Measurements from ENCODE around the gene SAMD4A.

The SAMD4A gene

DNA sequence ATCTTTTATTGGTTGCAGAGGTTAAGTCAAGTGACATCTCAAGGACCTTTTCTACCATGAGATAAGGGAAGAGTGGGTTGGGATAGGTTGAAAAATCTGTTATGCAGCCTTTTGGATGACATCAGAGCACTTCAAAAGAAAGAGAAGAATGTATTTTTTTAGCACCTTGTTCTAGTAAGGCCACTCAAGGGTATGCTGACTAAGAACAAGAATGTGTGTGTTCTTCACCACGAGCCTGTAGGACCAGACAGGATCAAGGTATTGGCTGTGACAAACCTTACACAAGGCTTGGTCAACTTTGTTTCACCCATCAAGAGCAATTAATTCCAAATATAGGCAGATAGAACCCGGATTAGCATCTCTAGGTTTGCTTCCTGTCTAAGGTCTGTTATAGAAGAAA lies 142.5 kb downstream of the SAMD4A start:
- TF ChIP-seq, protein P1, sequence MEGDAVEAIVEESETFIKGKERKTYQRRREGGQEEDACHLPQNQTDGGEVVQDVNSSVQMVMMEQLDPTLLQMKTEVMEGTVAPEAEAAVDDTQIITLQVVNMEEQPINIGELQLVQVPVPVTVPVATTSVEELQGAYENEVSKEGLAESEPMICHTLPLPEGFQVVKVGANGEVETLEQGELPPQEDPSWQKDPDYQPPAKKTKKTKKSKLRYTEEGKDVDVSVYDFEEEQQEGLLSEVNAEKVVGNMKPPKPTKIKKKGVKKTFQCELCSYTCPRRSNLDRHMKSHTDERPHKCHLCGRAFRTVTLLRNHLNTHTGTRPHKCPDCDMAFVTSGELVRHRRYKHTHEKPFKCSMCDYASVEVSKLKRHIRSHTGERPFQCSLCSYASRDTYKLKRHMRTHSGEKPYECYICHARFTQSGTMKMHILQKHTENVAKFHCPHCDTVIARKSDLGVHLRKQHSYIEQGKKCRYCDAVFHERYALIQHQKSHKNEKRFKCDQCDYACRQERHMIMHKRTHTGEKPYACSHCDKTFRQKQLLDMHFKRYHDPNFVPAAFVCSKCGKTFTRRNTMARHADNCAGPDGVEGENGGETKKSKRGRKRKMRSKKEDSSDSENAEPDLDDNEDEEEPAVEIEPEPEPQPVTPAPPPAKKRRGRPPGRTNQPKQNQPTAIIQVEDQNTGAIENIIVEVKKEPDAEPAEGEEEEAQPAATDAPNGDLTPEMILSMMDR (IDR thresholded peaks at IDR 0.05; ENCODE audit: low read depth, low read length) = no peak
- DNase-seq (ENCODE audit: low read depth in 2 of 2) = no peak
- H3K4me3 ChIP-seq (replicated peaks in 1 of 2; ENCODE audit: low read depth in 2 of 2, low read length in 2 of 2) = no peak overlapping the region

GRCh38 chr14:54709867-54710266 lies 142.9 kb downstream of the SAMD4A start:
- TF ChIP-seq, protein P1 (IDR thresholded peaks at IDR 0.05; ENCODE audit: low read depth, low read length) = no peak
- DNase-seq (ENCODE audit: low read depth in 2 of 2) = no peak
- no peak overlapping the region for H3K4me3 ChIP-seq (replicated peaks in 1 of 2; ENCODE audit: low read depth in 2 of 2, low read length in 2 of 2)

DNA sequence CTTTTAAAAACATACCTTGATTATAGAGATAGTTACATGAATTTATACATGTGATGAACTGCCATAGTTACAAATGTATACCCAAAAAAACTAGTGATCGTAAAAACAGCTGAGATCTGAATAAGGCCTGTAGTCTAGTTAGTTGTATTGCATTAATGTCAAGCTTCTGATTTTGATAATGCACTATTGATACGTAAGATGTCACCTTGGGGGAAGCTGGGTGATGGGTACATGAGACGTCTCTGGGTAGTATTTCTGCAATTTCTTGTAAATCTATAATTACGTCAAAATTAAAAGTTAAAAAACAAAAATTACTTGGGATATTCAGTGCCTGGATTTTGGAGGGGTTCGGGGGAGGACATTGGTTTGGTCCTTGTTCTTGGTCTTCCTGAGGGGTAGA lies 144.4 kb downstream of the SAMD4A start:
- DNase-seq (ENCODE audit: low read depth in 2 of 2) = no peak
- H3K4me3 ChIP-seq (replicated peaks in 1 of 2; ENCODE audit: low read depth in 2 of 2, low read length in 2 of 2) = no peak overlapping the region
- TF ChIP-seq, protein P1 (IDR thresholded peaks at IDR 0.05; ENCODE audit: low read depth, low read length) = no peak

GRCh38 chr14:54711812-54712464 lies 145.0 kb downstream of the SAMD4A start:
- TF ChIP-seq, protein P1 (IDR thresholded peaks at IDR 0.05; ENCODE audit: low read depth, low read length) = no peak
- no peak for DNase-seq (ENCODE audit: low read depth in 2 of 2)
- no peak overlapping the region for H3K4me3 ChIP-seq (replicated peaks in 1 of 2; ENCODE audit: low read depth in 2 of 2, low read length in 2 of 2)

- TF ChIP-seq, protein P1 (IDR thresholded peaks at IDR 0.05; ENCODE audit: low read depth, low read length) = no peak
- peak; percentile 55 to 57 for DNase-seq (ENCODE audit: low read depth in 2 of 2)
- H3K4me3 ChIP-seq (replicated peaks in 1 of 2; ENCODE audit: low read depth in 2 of 2, low read length in 2 of 2) = no peak overlapping the region
Measured at GRCh38 chr14:54712465-54713200, 145.7 kb downstream of the SAMD4A start.

- H3K4me3 ChIP-seq (replicated peaks in 1 of 2; ENCODE audit: low read depth in 2 of 2, low read length in 2 of 2) = no peak overlapping the region
- TF ChIP-seq, protein P1 (IDR thresholded peaks at IDR 0.05; ENCODE audit: low read depth, low read length) = no peak
- peak in 1 of 2 donors; percentile 66 for DNase-seq (ENCODE audit: low read depth in 2 of 2)
Measured at GRCh38 chr14:54713379-54713778, 146.5 kb downstream of the SAMD4A start.
